Astrocyte of the cerebellum (primary cell): ENCODE results near the gene BRSK2.
A peak's percentile ranks its signal among the peaks of the same experiment; 100 is the strongest.

Experiments
- DNase-seq: peaks from one replicate; pipeline ENCODE4 v3.0.0-alpha.2; 2011; ENCODE audit warnings: low read depth
- H3K4me3 ChIP-seq: 2 replicates; pipeline ENCODE4 v1.5.1; 2011; ENCODE audit warnings: mild to moderate bottlenecking, low read depth, low read length, moderate library complexity
- in situ Hi-C: cut with HindIII; loops from 2 replicates; pipeline ENCODE4 v1.10.0; 2017; ENCODE audit warnings: low sequenced_read_pairs
- TF ChIP-seq, protein P1 (sequence below): IDR thresholded peaks from 2 replicates; pipeline ENCODE4 v1.5.1; 2012; ENCODE audit warnings: low read length, low read depth, moderate library complexity, mild to moderate bottlenecking; ENCODE audit errors: missing control alignments

BRSK2 gene

DNA sequence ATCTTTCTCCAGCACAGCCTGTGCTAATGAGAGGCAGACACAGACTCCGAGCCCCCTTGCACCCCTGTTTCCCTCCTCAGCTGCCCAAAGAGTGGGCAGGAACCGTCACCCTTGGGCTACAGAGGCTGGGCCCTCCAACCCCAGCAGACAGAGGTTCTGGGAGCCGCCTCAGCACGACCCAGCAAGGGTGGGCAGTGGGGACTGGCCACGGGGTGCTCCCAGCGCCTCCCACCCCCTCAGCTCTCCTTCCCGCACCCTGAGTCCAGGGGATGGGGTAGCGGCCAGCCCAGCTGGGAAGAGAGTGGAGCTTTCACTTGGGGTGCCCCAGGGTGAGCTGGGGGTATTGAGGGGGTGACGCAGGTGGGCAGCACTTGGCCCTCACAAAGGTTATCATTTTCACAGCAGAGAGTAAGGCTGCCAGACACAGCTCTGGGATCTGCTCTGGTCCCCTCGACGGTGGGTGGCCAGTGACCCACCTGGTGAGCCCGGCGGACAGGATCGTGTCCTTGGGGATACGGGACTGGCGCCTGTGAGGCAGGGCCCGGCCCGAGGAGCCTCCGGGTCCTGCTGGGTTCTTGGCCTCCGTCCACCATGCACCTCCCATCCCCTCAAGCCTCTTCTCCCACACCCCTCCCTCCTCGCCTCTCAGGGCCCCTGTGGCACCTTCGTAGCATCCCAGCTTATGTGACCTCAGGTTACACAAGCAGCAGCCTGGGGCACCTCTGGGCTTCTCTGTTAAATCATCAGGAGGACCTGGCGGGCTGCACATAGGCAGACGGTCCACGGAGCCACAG, 14.4 kb upstream of the BRSK2 start:
- in situ Hi-C loops: no loop called here
- TF ChIP-seq, protein P1, sequence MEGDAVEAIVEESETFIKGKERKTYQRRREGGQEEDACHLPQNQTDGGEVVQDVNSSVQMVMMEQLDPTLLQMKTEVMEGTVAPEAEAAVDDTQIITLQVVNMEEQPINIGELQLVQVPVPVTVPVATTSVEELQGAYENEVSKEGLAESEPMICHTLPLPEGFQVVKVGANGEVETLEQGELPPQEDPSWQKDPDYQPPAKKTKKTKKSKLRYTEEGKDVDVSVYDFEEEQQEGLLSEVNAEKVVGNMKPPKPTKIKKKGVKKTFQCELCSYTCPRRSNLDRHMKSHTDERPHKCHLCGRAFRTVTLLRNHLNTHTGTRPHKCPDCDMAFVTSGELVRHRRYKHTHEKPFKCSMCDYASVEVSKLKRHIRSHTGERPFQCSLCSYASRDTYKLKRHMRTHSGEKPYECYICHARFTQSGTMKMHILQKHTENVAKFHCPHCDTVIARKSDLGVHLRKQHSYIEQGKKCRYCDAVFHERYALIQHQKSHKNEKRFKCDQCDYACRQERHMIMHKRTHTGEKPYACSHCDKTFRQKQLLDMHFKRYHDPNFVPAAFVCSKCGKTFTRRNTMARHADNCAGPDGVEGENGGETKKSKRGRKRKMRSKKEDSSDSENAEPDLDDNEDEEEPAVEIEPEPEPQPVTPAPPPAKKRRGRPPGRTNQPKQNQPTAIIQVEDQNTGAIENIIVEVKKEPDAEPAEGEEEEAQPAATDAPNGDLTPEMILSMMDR: no peak
- DNase-seq: no peak
- H3K4me3 ChIP-seq: no peak overlapping the region

DNA sequence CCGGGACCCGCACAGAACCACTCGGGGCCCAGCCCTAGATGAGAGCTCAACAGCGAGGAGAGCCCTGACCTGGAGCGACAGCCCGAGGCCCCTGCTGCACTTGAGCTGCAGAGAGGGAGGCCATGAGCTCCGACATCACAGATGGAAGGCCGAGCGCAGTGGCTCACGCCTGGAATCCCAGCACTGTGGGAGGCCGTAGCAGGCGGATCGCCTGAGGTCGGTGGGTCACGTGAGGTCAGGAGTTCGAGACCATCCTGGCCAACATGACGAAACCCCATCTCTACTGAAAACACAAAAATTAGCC, 13.8 kb upstream of the BRSK2 start:
- H3K4me3 ChIP-seq: no peak overlapping the region
- no peak for DNase-seq
- in situ Hi-C loops: no loop called here
- TF ChIP-seq, protein P1: no peak

GRCh38 chr11:1377231-1377780, 12.4 kb upstream of the BRSK2 start:
- TF ChIP-seq, protein P1: no peak
- no peak for DNase-seq
- in situ Hi-C loops: no loop called here

DNA sequence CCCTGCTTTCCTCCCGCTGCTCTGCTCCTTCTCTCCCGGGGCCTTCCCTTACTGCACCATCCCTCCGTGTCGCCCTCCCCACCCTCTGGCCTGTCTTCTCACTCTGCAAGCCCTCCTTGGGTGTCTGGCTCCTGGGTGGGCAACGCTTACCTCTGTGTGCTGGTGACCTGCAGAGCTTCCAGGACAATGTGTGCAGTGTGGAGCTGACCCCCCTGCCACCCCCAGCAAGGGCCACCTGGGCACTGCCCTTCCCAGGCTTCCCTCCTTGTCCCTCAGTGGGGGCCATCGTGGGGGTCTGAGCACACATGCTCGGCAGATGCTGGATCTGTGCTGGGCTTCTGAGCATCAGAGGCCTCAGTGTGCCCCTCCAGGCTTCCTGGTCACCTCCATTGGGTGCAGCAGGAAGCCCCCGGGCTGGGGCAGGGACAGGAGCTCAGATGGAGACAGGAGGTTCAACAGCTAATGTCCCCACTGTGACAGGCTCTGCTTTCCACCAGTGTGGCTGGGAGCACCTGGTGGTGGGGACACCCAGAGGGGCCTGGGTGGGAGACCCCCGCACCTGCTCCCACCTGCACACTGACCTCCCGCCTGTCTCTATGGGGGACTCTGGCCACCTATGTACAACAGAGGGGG, 7.8 kb upstream of the BRSK2 start:
- DNase-seq: no peak
- H3K4me3 ChIP-seq: no peak overlapping the region
- in situ Hi-C loops: loop anchor here (5.0 kb wide), 1 partner anchor 70 kb away; no protein-coding TSS in a partner anchor
- TF ChIP-seq, protein P1: no peak

More at GRCh38 chr11:1377231-1377780, 12.4 kb upstream of the BRSK2 start:
- H3K4me3 ChIP-seq: no peak overlapping the region

DNA sequence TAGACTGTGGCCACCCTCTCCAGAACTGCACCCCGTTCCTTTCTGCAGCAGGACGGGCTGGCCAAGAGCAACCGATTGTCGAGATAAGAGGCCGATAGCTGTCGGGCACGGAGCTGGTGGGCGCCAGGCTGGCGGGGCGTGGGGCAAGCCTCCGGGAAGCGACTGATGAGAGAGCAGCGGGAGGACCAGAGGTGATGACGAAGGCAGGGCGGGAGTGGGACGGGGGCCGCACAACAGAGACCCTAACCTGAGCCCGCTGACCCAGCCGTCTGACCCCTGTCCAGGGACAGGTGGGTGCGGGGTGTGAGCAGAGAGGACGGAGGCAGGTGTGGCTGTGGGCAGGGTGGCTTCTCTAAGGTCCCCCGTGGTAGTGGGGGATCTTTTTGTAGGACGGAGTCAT, 7.3 kb upstream of the BRSK2 start:
- in situ Hi-C loops: loop anchor here (5.0 kb wide), 1 partner anchor 70 kb away; no protein-coding TSS in a partner anchor
- TF ChIP-seq, protein P1: no peak
- no peak overlapping the region for H3K4me3 ChIP-seq
- no peak for DNase-seq

GRCh38 chr11:1382831-1383607, 6.7 kb upstream of the BRSK2 start:
- H3K4me3 ChIP-seq: peak overlapping the region; percentile 42
- DNase-seq: no peak
- in situ Hi-C loops: loop anchor here (5.0 kb wide), 1 partner anchor 69 kb away; no protein-coding TSS in a partner anchor
- TF ChIP-seq, protein P1: no peak
